NCI-H2107 (cell line): ENCODE results near the gene NUMBL.
"Not testable (repeated sequence)": the region's sequence is repeated elsewhere in the genome, so short reads cannot be mapped to it uniquely, and the experiment has no call there.

ENCODE experiments used
- DNase-seq: peaks from one replicate; lab custom pipeline; 2025; lab: John Stamatoyannopoulos, UW

NUMBL gene

DNA sequence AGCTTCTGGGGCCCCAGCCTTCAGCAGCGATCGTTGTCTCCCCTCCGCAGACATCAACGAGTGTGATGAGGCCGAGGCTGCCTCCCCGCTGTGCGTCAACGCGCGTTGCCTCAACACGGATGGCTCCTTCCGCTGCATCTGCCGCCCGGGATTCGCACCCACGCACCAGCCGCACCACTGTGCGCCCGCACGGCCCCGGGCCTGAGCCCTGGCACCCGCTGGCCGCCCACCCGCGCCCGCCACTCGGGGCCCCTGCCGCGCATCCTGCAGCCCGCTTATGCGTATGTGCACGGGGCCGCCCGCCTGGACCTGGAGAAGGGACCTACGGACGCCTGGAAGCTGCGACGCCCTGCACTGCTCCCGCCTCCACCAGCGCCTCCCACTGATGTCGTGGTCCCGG lies 61.1 kb downstream of the NUMBL start:
- DNase-seq, result no peak

DNA sequence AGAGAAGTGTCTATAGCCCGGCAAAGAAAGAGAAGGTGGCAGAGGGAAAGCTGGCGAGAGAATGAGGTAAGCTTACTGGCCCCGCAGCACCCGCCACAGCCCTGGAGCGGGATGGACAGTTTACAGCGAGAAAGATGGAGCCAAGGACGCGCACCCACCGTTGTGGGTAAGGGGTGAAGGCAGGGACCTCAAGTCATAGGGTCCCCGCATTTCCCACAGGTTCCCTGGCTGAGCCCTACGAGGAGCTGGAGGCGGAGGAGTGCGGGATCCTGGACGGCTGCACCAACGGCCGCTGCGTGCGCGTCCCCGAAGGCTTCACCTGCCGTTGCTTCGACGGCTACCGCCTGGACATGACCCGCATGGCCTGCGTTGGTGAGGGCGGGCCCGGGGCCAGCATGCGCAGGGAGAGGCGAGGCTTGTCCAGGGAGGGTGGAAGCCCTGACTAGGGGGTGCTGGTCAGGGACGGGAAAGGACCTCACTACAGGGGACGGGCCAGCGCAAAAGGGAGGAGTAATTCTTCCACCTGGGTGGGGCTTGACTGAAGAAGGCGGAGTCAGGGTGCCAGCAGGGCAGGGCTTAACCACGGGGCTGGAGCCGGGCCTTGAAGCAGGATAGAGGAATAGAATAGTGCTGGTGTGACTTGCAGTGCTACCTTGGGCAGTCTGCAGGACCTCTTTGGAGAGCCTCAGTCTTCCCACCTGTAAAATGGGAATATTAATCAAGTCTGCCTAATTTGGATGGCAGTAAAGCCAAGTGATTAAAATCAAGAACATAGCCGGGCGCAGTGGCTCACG lies 62.8 kb downstream of the NUMBL start:
- DNase-seq, result no peak

DNA sequence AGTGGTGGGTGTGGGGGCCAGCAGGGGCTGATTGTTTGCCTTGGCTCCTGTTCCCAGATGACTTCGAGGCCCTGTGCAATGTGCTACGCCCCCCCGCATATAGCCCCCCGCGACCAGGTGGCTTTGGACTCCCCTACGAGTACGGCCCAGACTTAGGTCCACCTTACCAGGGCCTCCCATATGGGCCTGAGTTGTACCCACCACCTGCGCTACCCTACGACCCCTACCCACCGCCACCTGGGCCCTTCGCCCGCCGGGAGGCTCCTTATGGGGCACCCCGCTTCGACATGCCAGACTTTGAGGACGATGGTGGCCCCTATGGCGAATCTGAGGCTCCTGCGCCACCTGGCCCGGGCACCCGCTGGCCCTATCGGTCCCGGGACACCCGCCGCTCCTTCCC lies 63.5 kb downstream of the NUMBL start:
- DNase-seq, result no peak

DNA sequence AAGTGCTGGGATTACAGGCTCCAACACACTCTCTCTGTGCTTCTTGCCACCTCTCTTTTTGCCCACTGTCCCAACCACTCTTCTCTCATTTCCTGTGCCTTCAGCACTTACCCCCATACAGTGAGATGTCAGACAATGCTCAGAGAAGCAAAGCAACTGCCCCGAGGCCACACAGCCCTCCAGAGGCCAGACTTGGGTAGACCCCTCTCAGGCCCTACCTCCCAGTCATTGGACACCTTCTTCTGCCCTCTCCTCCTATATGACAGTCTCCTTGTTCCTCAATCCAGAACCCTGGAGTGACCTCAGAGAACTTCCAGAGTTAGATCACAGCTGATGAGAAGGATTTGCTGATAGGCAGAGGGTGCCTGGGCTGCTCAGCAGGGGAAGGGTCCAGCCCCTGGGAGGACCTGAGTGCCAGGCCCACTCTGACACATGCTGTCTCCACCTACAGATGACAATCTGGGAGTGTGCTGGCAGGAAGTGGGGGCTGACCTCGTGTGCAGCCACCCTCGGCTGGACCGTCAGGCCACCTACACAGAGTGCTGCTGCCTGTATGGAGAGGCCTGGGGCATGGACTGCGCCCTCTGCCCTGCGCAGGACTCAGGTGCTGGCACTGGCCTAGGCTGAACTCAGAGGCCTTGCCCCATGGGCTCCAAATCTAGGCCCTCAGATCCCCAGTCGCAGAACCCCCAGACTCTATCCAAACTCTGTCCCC lies 64.9 kb downstream of the NUMBL start:
- no peak for DNase-seq

DNA sequence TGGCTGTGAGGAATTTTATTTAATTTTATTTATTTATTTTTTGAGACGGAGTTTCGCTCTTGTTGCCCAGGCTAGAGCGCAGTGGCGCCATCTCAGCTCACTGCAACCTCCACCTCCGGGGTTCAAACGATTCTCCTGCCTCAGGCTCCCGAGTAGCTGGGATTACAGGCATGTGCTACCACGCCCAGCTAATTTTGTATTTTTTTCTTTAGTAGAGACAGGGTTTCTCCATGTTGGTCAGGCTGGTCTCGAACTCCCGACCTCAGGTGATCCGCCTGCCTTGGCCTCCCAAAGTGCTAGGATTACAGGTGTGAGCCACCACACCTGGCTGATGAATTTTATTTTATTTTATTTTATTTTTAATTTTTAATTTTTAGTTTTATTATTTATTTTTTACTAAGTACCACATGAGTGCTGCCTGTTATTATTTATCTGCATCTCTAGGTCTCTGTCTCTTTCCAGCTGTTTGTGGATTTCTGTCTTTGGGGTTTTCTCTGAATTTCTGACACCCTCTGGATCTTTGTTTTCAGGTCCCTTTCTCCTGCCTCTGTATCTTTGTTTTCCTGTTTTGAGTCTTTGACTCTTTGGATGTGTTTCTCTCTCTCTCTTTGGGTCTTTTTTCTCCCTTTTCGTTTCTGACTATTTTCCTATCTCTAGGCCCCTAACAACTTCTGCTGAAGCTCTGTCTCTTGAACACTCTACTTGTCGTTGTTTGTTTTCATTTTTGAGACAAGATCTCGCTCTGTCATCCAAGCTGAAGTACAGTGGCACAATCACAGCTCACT lies 65.9 kb downstream of the NUMBL start:
- not testable (repeated sequence) for DNase-seq

DNA sequence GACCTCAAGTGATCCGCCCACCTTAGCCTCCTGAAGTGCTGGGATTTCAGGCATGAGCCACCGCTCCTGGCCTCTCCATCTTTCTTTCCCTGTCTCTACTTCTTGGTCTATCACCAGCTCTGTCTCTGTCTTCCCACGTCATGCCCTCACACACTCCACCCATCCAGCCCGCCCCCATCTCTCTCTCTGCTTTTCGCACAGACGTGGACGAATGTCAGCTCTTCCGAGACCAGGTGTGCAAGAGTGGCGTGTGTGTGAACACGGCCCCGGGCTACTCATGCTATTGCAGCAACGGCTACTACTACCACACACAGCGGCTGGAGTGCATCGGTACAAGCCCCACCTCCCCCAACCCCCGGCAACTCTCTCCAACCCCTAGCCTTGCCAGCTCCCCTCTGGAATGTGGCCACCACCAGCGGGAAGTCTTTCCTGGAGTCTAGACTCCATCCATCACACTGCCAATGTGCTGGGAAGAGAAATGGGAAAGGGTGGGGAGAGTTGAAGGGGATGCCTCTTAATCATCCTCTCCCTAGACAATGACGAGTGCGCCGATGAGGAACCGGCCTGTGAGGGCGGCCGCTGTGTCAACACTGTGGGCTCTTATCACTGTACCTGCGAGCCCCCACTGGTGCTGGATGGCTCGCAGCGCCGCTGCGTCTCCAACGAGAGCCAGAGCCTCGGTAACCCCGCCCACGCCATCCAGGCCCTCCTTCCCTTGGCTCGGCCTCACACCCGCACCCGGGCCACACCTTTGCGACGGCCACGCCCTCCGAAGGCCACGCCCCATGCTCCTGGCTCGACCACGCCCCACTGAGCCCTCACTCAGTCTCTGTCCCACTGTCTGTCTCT lies 66.8 kb downstream of the NUMBL start:
- DNase-seq, result peak; percentile 61

DNA sequence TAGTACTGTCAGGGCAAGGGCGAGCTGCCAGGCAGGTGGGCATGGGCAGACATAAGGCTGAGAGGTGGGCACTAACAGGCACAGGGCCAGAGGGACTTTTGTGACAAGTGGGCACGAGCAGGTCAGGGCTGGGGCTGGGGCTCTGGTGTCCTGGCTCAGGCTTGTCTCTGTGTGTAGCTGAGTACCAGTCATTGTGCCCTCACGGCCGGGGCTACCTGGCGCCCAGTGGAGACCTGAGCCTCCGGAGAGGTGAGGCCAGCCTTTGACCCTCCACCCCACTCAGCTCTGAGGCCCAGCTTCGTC lies 67.7 kb downstream of the NUMBL start:
- no peak for DNase-seq

DNA sequence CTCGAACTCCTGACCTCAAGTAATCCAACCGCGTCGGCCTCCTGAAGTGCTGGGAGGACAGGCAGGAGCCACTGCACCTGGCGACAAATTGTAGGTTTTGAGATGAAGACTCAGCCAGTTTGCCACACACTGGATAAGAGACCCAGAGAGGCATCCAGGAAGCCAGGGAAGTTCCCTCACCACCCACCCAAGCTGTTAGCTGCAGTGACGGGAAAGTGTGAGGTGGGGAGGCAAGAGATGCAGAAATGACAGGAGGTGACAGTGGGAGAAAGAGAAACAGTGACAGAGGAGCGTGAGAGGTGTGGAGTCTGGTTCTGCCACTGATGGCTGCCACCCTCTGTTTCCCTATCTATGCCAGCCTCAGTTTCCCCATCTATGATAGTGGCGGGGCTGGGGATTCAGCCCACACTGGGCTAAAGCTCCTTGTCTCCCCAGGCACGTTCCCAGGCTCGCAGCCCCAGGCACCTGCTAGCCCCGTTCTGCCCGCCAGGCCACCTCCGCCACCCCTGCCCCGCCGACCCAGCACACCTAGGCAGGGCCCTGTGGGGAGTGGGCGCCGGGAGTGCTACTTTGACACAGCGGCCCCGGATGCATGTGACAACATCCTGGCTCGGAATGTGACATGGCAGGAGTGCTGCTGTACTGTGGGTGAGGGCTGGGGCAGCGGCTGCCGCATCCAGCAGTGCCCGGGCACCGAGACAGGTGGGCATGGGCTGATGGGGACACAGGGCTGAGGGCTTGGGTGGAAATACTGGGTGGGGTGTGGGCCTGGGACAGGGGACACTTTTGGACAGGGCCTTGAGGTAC lies 68.3 kb downstream of the NUMBL start:
- DNase-seq, result no peak

DNA sequence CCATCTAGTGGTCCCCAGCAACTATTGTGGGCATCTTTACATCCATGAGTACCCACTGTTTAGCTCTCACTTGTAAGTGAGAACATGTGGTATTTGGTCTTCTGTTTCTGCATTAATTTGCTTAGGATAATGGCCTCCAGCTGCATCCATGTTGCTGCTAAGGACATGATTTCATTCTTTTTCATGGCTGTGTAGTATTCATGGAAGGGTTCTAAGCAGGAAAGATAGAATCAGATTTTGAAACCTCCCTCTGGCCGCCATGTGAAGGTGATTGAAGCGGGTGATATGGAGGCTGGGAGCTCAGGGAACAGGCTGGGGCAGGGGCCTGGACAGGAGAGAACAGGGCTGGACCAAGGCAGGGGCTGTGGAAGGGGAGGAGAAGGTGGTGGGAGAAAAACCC lies 69.2 kb downstream of the NUMBL start:
- no peak for DNase-seq

DNA sequence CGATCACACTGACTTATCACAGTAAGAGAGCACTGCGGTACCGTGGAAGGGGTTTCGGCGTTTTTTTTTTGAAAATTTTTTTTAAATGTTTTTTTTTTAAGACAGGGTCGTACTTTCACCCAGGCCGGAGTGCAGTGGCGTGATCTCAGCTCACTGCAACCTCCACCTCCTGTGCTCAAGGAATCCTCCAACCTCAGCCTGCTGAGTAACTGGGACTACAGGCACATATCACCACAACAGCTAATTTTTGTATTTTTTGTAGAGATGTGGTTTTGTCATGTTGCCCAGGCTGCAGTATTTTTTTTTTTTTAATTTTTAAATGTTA lies 70.3 kb downstream of the NUMBL start:
- DNase-seq, result no peak

DNA sequence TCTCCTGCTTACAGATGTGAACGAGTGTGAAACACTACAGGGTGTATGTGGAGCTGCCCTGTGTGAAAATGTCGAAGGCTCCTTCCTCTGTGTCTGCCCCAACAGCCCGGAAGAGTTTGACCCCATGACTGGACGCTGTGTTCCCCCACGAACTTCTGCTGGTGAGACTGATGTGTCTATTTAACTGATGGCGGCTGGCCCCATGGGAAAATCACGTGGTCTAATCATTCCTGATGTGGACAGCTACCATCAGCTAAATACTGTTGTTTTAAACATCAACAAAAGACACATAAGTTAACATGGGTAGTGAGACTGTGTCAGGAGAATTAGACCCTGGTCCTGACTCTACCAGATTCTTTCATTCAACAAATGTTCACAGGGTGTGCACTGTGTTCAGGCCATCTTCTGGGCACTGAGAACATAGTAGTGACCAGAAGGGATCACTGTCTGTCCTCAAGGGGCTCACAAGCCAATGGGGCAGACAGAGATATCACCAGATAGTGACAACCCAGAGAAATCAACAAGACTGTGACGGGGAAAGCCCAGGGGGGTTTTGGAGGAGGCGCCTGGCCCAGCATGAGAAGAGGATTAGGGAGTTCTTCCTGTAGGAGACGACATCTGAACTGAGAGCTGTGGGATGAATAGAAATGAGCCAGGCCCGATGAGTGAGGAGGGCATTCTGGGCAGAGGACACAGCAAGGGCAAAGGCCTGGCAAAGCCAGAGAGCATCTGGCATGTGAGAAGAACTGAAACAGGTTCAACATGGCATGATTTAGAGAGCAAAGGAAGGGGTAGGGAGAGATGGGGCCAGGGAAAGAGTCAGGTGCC lies 70.9 kb downstream of the NUMBL start:
- no peak for DNase-seq

DNA sequence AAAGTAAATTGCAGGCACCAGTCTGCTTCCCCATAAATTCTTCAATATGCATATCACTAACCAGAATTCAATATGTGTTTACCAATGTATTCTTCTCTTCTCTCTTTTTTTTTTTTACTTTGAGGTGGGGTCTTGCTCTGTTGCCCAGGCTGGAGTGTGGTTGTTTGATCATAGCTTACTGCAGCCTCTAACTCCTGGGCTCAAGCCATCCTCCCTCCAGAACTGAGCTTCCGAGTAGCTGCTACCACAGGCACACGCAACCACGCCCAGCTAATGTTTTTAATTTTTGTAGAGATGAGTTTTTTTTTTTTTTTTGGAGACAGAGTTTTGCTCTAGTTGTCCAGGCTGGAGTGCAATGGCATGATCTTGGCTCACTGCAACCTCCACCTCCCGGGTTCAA lies 72.5 kb downstream of the NUMBL start:
- DNase-seq, result no peak

DNA sequence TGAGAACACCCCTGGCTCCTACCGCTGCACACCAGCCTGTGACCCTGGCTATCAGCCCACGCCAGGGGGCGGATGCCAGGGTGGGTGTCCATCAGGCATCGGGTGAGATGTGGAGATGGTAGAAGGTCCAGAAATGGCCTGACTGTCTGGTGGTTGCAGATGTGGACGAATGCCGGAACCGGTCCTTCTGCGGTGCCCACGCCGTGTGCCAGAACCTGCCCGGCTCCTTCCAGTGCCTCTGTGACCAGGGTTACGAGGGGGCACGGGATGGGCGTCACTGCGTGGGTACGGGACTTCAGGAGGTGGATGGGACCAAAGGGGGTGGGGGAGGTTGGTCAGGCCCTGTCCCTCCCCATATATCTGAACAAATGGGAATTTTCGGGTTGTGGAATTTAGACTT lies 73.5 kb downstream of the NUMBL start:
- no peak for DNase-seq

DNA sequence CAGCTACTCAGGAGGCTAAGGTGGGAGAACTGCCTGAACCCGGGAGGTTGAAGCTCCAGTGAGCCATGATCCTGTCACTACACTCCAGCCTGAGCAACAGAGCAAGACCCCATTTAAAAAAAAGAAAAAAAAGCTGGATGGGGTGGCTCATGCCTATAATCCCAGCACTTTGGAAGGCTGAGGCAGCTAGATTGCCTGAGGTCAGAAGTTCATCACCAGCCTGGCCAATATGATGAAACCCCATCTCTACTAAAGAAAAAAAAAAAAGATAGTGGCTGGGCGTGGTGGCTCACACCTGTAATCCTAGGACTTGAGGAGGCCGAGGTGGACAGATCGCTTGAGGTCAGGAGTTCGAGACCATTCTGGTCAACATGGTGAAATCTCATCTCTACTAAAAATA lies 74.3 kb downstream of the NUMBL start:
- DNase-seq, result no peak
